NCI-H2107 treated with DMSO at 0.1 percent for 48 hours (cell line): ENCODE measurements around the gene GCK.
"Not testable (repeated sequence)": the region's sequence is repeated elsewhere in the genome, so short reads cannot be mapped to it uniquely, and the experiment has no call there.

ENCODE experiments used
- DNase-seq: peaks from one replicate; lab custom pipeline; 2025; ENCODE audit not compliant: unreplicated experiment; lab: John Stamatoyannopoulos, UW

The GCK gene

DNA sequence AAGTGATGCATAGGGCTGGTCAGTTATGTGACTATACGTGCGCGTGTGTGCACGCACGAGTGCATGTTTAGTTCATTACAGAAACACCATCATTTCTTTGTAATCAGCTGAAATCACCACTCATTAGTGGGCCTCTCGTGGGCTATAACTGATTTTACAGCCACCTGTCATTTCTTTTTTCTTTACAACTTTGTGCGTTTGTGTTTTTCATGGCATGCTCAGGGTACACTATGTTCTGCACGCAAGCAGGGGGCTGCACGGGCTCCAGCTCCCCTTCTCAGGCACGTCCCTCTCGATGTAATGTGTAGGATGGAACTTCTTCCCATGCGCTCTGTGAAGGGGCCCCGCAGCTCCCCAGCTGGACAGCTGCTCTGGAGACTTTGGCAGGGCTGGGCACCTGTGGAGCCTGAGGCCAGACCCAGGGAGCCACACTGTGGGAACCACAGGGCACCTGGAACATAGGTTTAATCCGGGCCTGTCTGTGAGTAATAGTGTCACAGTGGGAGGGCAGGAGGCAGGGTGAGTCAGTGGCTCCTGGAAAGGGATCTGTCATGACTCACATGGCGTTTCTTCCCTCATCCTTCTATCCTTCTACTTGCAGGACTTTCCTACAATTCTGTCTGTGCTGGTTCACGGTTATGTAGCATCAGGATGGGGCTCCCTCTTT is 4.9 kb downstream of the GCK start:
- peak; percentile 32 for DNase-seq

DNA sequence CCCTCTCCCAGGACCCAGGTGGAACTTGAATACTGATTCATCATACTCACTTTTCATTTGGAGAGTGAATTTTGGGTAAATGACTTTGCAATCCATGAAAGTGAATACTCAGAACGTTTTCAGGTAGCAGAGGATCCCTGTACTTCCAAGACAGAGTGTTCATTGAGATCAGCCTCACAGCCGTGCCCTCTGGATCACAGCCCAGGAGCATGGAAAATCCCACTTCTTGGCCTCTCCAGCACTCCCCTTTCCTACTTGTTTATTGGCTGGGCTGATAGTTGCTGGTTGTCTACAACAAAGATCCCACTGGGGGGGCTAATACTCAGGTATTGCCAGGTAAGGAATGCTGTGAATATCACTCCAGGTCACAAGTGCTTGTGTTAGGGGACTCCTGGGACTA is 5.9 kb downstream of the GCK start:
- no peak for DNase-seq

DNA sequence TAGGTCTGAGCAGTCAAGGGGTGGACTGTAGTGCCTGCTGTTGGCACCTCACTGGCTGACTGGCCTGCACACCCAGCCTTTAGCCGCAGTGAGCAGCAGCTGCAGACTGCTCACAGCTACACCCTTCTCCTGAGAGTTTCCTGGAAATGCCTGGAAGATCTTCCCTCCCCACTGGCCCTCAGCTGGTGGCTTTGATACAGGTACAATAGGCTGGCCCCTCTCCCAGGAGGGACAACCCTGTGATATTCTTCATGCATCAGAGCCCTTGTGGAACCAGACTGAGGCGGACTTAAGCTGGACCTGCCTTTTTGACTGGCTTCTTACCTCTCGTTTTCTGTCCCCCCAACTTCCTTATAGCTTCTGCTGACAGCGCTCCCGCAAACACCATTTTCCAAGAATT is 6.4 kb downstream of the GCK start:
- no peak for DNase-seq

DNA sequence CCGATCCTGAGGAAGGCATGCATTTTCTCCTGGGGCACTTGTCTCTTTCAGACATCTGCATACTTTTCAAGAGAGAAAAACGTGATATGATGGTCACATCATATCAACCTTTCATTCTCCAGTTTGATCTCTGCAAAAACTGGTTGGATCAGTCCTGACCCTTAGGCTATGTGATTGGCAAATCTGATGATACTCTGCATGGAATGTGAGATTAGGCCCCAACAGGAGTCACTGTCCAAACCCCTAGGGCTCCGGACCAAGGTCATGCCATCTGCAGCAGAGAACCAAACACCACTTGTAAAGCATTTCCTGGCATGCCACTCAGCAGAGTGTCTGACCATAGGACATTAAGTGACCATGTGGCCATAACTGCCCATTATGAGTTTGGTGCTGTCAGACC is 8.6 kb downstream of the GCK start:
- DNase-seq: no peak

DNA sequence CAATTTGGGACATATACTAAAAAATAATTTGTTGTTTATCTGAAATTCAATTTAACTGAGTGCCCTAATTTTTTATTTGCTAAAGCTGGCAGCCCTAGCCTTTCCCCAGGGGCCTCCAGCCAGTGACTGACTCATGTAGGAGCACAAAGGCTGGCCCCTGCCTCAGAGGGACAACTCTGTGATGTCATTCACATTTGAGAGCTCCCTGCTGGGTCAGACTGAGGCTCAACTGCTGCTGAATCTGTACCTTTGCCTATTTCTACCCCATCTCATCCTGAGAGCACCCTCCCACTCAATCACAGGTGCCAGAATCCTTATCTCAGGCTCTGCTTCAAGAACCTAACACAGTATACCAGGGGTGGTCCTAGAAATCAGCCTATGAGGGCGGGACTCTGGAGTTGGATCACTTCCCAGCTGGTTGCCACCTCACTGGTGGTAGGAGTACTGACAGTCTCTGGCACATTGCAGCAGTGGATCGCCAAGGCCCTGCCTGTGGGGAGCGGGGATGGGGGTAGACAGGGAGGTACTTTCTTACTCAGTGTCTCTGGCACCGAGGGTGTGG is 11.6 kb downstream of the GCK start:
- peak; percentile 37 for DNase-seq

DNA sequence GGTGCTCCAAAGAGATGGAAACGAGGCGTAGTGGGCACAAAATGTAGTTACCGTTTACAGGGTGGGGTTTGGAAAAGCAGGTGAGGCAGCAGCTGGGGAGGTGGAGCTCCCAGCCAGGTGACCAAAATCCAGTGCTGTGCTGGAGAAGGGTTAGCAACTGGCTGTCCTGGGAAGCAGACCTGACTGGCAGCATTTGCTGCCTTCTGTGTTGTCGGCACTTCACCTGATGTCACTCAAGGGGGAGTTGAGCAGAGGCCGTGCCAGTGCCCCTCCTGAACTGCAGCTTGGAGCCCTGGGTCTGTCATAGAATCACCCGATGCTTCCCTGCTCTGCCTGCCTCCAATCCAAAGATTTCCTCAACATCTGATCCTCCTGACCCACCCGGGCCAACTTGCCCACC is 12.8 kb downstream of the GCK start:
- no peak for DNase-seq

DNA sequence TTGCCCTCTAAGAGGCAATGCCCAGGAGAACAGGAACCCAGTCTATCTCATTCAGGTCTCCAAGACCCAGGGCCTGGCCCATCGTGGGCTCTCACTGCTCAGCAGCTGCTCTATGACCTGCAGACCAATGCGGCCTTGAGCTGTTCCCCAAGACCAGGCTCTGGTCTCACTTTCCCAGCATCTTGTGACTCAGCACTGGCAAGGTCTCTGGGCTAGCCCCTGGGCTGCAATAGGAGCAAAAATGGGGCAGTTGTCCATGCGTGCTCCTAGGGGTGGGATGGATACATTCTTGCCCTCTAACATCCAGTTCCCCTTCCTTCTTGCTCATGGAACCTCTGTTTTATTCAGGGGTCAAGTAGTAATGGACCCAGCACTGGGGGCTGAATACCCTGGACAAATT is 13.5 kb downstream of the GCK start:
- no peak for DNase-seq

DNA sequence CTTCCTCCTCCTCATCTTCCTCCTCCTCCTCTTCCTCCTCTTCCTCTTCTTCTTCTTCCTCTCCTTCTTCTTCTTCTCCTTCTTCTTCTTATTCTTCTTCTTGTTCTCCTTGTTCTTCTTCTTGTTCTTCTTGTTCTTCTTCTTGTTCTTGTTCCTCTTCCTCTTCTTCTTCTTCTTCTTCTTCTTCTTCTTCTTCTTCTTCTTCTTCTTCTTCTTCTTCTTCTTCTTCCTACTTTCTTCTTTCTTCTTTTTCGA is 14.6 kb downstream of the GCK start:
- DNase-seq: not testable (repeated sequence)

DNA sequence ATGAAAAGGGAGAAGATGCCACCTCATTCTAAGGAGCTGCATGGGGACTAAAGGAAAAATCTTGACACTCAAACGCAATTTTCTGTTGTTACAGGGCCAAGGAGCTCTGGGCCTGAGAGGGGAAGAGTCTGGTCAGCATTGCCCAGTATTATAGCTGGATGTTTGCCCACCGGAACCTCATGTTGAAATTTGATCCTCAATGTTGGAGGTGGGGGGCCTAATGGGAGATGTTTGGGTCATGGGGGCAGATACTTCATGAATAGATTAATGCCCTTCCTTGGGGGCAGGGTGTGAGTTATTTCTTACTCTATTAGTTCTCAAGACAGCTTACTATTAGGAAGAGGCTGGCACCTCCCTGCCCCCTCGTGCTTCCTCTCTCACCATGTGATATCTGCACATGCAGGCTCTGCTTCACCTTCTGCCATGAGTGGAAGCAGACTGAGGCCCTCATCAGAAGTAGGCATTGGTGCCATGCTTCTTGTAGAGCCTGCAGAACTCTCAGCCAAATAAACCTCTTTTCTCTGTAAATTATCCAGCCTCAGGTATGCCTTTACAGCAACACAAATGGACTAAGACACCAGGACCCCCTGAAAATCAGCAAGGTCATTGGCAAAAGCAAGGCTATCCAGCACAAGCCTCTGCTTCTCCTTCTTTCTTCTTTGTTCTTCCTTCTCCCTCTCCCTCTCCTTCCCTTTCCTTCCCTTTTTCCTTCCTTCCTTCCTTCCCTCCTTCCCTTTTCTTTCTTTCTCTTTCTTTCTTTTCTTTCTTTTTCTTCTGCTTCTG is 15.1 kb downstream of the GCK start:
- no peak for DNase-seq

DNA sequence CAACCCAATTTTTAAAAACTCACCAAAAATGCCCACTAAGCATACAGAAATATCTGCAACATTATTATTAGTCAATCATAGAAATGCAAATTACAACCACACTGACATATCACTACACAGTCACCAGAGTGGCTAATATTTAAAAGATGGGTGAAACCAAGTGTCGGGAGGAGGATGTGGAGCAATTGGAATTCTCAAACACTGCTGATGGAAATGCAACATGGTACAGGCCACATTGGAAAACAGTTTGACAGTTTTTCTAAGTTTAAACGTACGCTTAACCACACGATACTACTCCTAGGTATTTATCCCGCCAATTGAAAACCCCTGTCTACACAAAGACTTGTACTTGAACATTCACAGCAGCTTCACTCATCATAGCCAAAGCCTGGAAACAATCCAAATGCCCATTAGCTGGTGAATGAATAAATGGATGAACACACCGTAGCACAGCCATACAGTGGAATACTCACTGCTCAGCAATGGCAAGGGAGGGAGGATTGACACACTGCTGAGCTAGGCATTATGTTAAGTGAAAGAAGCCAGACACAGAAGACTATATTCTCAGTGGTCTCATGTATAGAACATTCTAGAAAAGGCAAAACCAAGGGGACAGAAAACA is 16.3 kb downstream of the GCK start:
- DNase-seq: peak; percentile 96

DNA sequence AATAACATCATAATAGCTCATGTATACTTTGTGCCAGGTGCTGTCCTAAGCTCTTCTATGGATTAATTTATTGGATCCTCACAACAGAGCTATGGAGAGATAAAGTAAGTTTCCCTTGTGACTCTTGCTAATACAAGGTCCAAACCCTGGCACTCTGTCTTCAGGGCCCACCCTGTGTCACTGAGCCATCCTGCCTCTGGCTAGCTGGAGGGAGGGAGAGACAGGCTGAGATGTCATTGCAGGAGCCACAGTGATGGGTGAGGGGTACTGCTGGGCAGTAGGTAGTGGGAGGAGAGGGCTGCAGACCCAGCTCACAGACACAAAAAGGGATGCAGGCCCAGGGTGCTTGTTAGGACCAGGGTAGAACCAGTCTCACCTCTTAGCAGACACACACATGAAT is 16.9 kb downstream of the GCK start:
- DNase-seq: no peak

DNA sequence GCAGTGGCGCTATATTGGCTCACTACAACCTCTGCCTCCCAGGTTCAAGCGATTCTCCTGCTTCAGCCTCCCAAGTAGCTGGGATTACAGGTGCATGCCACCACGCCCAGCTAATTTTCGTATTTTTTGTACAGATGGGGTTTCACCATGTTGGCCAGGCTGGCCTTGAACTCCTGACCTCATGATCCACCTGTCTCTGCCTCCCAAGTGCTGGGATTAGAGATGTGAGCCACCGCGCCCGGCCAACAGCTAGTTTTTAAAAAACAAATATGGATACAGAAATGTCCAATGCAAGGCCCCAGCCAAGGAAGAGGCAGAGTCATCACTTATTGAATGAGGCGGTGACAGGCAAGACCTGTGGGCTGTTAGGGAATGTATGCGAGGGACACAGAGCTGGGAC is 17.3 kb downstream of the GCK start:
- not testable (repeated sequence) for DNase-seq

DNA sequence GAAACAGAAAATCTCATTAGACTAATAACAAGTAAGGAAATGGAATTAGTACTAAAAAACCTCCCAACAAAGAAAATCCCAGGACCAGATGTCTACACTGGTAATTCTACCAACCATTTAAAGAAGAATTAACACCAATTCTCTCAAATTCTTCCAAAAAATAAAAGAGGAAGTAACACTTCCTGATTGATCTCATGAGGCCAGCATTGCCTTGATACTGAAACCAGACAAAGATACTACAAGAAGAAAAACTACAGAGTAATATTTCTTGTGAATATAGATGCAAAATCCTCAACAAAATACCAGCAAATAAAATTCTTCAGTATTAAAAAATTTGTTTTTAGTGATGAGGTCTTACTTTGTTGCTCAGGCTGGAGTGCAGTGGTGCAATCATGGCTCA is 21.3 kb downstream of the GCK start:
- no peak for DNase-seq

DNA sequence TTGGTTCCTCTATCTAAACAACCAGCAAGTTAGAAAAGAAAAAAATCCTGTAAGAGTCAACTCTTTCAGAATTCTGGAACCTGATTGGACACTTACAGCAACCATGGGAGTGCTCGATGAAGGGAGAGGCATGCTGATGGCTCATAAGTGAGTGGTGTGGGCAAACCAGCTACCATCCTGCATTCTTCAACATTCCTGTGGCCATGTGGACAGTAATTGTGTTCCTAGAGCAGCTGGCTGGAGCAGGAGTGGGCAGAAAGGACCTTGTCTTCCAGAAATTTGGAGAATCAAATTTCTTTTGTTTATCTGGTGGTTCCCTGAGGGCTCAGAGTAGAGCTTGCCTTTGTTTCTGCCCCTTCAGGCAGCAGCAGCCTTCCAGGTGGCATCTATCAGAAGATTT is 25.6 kb downstream of the GCK start:
- DNase-seq: peak; percentile 88

DNA sequence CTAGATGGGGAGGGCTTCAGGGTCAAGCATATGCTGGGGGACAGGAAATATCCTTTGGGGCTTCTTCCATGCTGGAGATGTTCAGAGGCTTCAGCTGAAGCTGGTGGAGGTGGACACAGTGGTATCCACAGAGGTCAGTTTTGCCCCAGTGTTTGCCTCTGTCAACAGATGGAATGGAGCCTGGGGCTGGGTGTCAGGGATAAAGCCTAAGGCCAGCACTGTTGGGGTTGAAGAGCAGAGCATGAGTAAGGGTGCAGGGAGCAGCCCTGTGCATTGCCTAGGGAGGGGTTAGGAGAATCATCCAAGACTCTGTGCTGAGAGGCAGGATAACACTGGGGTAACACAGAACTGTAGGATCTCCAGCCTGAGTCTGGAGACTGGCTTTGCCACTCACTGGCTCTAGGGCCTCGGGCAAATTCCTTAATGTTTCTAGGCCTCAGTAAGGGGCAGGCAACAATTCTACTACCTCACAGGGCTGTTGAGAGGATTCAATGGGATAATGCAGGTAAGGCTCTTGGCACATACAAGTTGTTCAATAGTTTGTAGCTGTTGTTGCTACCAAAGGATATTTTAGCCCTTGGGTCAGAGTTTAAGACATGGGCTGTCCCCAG is 26.3 kb downstream of the GCK start:
- no peak for DNase-seq

DNA sequence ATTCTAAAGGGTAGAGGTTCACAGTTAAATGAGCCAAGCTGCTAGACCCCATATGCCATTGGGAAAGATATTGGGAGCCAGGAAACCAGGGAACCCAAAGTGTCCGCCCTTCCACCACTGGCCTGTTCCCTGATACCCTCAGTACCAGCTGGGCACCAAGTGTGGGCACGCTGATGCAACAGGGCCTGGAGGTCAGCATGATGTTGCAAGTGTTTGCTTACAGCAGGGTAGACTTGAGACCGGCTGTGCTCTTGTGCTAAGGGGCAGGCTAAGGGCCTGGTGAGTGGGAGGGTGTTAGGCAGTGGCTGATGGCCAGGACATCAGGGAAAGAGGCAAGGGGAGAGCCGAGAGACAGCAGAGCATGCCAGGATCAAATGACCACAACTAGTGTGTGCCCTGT is 27.1 kb downstream of the GCK start:
- DNase-seq: no peak

DNA sequence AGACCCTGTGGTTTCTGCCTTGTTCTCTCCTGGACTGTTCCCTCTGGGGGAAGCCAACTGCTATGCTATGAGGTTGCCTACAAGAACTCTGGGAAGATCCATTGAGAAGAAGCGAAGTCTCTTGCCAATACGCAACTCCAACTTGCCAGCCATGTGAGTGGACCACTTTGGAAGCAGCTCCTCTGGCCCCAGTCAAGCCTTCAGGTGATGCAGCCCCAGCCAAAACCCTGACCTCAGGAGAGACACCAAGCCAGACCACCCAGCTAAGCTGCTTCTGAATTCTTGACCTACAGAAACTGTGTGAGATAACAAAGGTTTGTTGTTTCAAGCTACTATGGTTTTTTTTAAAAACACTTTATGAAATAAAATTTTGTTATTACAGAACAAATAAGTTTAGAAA is 27.9 kb downstream of the GCK start:
- DNase-seq: no peak

DNA sequence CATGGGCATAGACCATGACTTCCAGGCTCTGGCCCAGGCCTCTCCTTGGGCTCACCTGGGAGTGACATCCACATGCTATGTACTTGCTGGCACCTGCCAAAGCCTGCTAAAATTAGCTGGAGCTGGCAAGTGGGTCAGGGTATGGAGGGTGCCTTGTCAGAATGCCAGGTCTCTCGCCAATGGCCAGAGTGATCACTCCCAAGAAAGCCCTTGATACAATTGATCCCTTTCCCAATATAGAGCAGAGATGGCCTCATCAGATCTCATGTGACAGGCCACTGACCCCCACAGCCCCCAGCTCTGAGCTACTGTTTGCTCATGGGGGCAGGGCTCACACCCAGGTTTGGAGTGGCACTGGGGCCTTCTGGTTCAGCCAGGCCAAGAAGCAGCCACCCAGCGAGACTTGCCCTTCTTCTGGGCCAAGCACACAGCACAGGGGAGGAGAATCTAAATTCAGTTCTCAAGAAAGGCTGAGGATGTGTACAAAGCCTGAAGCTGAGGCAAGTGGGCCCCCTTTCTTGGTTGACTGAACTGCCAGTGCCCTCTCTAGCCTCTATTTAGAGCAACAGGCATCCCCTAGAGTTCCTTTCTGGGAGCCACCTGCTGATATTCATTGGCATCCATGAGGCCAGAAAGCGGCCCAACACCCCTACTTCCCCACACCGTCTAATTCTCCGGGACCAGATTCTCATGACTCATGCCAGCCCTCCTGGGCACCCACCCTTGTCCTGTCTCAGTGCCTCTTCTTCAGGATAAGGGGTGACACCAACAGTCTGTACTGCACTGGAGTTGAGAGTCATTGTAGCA is 29.2 kb downstream of the GCK start:
- no peak for DNase-seq

DNA sequence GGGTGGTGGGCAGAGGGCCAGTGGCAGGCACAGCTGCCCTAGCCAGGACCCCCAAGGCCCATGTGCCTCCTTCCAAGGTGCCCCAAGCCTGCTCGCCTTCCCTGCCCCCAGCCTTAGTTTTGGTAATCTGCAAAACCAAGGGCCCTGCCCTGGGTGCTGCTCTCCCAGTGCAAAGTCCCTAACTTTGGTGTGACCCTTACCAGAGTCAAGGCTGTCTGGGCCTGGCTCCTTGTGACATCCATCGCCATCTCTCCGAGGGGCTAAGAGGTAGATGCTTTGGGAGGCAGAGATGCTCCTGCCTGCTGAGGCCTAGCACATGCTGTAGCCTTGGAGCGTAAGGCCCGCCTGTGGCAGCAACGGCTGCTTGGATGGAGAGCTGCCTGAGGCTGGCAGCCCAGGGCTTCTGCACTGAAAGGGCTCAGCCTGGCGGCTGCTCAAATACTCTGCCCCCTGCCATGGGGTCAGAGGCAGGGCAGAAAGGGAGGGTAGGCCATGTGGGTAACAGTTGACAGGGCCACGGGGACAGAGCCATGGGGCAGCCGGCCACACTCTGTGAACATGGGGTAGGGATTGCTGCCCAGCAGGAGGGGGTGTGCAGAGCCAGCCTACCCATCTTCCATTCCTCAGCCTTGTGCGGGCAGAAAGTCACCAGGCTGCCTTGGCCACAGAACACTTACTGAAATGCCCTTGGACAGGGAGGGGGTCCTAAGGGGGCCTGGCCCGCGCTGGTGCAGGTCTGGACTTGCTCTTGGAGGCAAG is 30.2 kb downstream of the GCK start:
- DNase-seq: no peak

DNA sequence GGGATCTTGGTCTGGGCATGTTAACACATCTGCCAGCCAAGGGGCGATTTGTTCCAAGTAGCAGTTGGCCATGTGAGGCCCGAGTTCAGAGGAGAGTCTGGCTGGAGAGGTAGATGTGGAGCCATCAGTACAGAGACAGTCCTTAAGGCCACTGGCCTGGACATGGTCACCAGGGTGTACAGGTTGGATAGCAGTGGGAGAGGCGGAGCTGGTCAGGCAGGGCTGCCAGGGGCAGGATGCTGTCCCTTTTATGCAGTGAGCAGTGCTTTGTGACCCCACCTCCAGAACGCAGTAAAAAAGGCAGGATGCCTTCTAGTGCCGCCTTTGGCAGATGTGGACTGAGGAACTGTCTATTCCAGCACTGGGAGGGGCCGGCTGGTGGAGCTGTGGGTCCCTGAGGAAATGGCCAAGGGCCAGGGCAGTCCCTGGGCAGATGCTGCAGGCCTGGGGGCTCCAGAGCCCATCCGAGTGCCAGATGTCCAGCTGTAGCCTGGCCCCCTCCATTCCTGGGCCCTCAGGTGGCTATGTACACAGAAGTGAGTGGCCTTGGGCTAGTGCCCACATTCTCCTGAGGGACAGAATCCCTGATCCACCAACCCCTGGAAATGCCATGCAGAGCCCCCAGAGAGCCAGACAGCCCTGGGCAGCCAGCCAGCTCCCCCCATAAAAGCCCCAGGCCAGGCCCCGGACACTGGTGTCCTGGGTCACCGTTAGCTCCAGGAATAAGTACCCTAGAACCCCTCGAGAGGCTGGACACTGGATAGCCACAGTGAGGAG is 31.0 kb downstream of the GCK start:
- no peak for DNase-seq
